PC-3 (cell line): ENCODE measurements around the gene UGT1A3. TPM values are rescaled to one million over a fixed set of nuclear protein-coding genes. Genes with fewer than 3 reads are reported as not detected.

Experiments
- ATAC-seq: fragments of 200-7000 bp; cut with Tn5 transposase; 2 replicates; pipeline ENCODE4 v1.9.1; 2020; ENCODE audit warnings: mild to moderate bottlenecking, moderate library complexity
- BruUV-seq: library from RNA; stranded (reverse); fragments of 400-500 nt; replicated peaks from 2 replicates; lab custom pipeline; 2021; lab: Mats Ljungman, UMichigan
- CTCF ChIA-PET: fragments of 300-600 bp; sonication (Branson Sonifier 250); formaldehyde crosslinking; loops from one replicate; lab custom pipeline; 2022; ENCODE audit warnings: antibody characterized with exemption; lab: Charles Lee
- POLR2A ChIA-PET: fragments of 300-600 bp; sonication (Branson Sonifier 250); formaldehyde crosslinking; loops from one replicate; lab custom pipeline; 2022; ENCODE audit warnings: antibody characterized with exemption; ENCODE audit not compliant: unreplicated experiment; lab: Charles Lee
- DNase-seq: peaks from one replicate; pipeline ENCODE4 v3.0.0-alpha.2; 2015
- H2AFZ ChIP-seq: fragments of 300-600 bp; sonication (generic); 2 replicates; pipeline ENCODE4 v1.6.0; 2016; ENCODE audit warnings: antibody characterized with exemption, low read length
- H3F3A ChIP-seq: fragments of 300-600 bp; sonication (generic); one replicate; pipeline ENCODE4 v1.6.0; 2017; ENCODE audit warnings: antibody characterized with exemption, low read length, control low read depth, mild to moderate bottlenecking; ENCODE audit not compliant: unreplicated experiment
- H3K27ac ChIP-seq: fragments of 300-600 bp; sonication (generic); 2 replicates; pipeline ENCODE4 v1.5.1; 2016; ENCODE audit warnings: mild to moderate bottlenecking, low read length
- H3K27me3 ChIP-seq: fragments of 300-600 bp; sonication (generic); 2 replicates; pipeline ENCODE4 v1.6.1; 2016; ENCODE audit warnings: low read length, mixed read lengths
- H3K36me3 ChIP-seq: fragments of 300-600 bp; sonication (generic); 2 replicates; pipeline ENCODE4 v1.6.1; 2016; ENCODE audit warnings: low read depth, mixed run types, low read length, mixed read lengths
- H3K4me1 ChIP-seq: fragments of 300-600 bp; sonication (generic); 2 replicates; pipeline ENCODE4 v1.5.1; 2016; ENCODE audit warnings: low read length; ENCODE audit not compliant: insufficient read depth
- H3K4me2 ChIP-seq: fragments of 300-600 bp; sonication (generic); 2 replicates; pipeline ENCODE4 v1.6.0; 2016; ENCODE audit warnings: low read length
- H3K4me3 ChIP-seq: fragments of 300-600 bp; sonication (generic); 2 replicates; pipeline ENCODE4 v1.5.1; 2016; ENCODE audit warnings: mild to moderate bottlenecking, low read length, mixed read lengths
- H3K79me2 ChIP-seq: fragments of 300-600 bp; sonication (generic); 2 replicates; pipeline ENCODE4 v1.6.1; 2017; ENCODE audit warnings: low read length, mixed read lengths
- H3K9ac ChIP-seq: fragments of 300-600 bp; sonication (generic); 2 replicates; pipeline ENCODE4 v1.6.0; 2016; ENCODE audit warnings: mild to moderate bottlenecking, low read length
- H3K9me2 ChIP-seq: fragments of 300-600 bp; sonication (generic); replicated peaks from 2 replicates; pipeline ENCODE4 v1.6.1; 2016; ENCODE audit warnings: mixed run types, low read length, mixed read lengths
- H3K9me3 ChIP-seq: fragments of 300-600 bp; sonication (generic); 2 replicates; pipeline ENCODE4 v1.6.1; 2016; ENCODE audit warnings: low read length, mixed read lengths
- H4K20me1 ChIP-seq: fragments of 300-600 bp; sonication (generic); 2 replicates; pipeline ENCODE4 v1.6.1; 2016; ENCODE audit warnings: low read length, mixed read lengths
- CTCF ChIP-seq: fragments of 300-600 bp; sonication (generic); conservative IDR thresholded peaks from 2 replicates; pipeline ENCODE4 v1.5.1; 2017; ENCODE audit warnings: antibody characterized with exemption, low read depth, mild to moderate bottlenecking, low read length
- EZH2 ChIP-seq: fragments of 300-600 bp; sonication (generic); IDR thresholded peaks from one replicate; pipeline ENCODE4 v1.6.1; 2017; ENCODE audit warnings: antibody characterized with exemption, mild to moderate bottlenecking, low read length; ENCODE audit not compliant: unreplicated experiment
- EZH2phosphoT487 ChIP-seq: fragments of 300-600 bp; sonication (generic); IDR thresholded peaks from 2 replicates; pipeline ENCODE4 v1.6.1; 2018; ENCODE audit warnings: mild to moderate bottlenecking, antibody characterized with exemption, low read length, borderline replicate concordance
- intact Hi-C: fragments of 100-400 bp; cut with micrococcal nuclease; formaldehyde crosslinking; loops from 2 replicates; pipeline ENCODE4 v1.9.0; 2023
- total RNA-seq: library from RNA; depleted of rRNA; stranded (reverse); fragments of >200 nt; gene quantifications from 2 replicates; pipeline ENCODE4 v1.2.3, GENCODE V29; 2014

The UGT1A3 gene
- total RNA-seq, 1 experiment from 2014 or later = not detected

- no peaks in the 10 kb centered on the region for H3K27me3 ChIP-seq
- H3K79me2 ChIP-seq = no peaks in the 10 kb centered on the region
- no peak overlapping the region for H3K9ac ChIP-seq
- ATAC-seq (no peak), DNase-seq (no peak)
- H3F3A ChIP-seq = no peaks in the 10 kb centered on the region
- no peaks in the 10 kb centered on the region for H3K9me3 ChIP-seq
- H3K9me2 ChIP-seq = no peaks in the 10 kb centered on the region
- no TSS peak for BruUV-seq
- H2AFZ ChIP-seq = no peak overlapping the region
- H3K27ac ChIP-seq = no peak overlapping the region
- H3K4me1 ChIP-seq = no peaks in the 10 kb centered on the region
- no peaks in the 10 kb centered on the region for H4K20me1 ChIP-seq
- no peak overlapping the region for H3K4me2 ChIP-seq
- intact Hi-C loops = no loop called here
- no peak overlapping the region for H3K4me3 ChIP-seq
- no peaks in the 10 kb centered on the region for H3K36me3 ChIP-seq
- POLR2A ChIA-PET = no interaction called here
- CTCF ChIA-PET = no interaction called here
- TF ChIP-seq CTCF (no peak), EZH2 (no peak), EZH2phosphoT487 (no peak)
Observed at GRCh38 chr2:233795735-233796171, 66.9 kb downstream of the UGT1A3 start.

- Histone ChIP-seq H4K20me1 (no peaks in the 10 kb centered on the region), H3K9me3 (no peaks in the 10 kb centered on the region), H3K9ac (no peak overlapping the region), H3K9me2 (no peaks in the 10 kb centered on the region), H3K36me3 (no peaks in the 10 kb centered on the region), H3K4me2 (no peak overlapping the region), H3K79me2 (no peaks in the 10 kb centered on the region), H3F3A (no peaks in the 10 kb centered on the region), H3K4me3 (no peak overlapping the region), H3K27me3 (no peaks in the 10 kb centered on the region), H3K27ac (no peak overlapping the region), H2AFZ (no peak overlapping the region), H3K4me1 (peaks cover 4% of the 10 kb centered on the region; the same call in 1 of the 2 replicates)
- ATAC-seq (no peak), DNase-seq (no peak)
- no peak for TF ChIP-seq EZH2
- no peak for TF ChIP-seq CTCF
- POLR2A ChIA-PET = no interaction called here
- intact Hi-C loops = no loop called here
- BruUV-seq = no TSS peak
- CTCF ChIA-PET = no interaction called here
Observed at GRCh38 chr2:233796254-233796653, 67.4 kb downstream of the UGT1A3 start.

GRCh38 chr2:233798335-233799086 lies 69.7 kb downstream of the UGT1A3 start:
- H4K20me1 ChIP-seq = no peaks in the 10 kb centered on the region
- H3K36me3 ChIP-seq = no peaks in the 10 kb centered on the region
- H3K79me2 ChIP-seq = no peaks in the 10 kb centered on the region
- no peak for DNase-seq
- H2AFZ ChIP-seq = no peak overlapping the region
- H3K9ac ChIP-seq = no peak overlapping the region
- no peak overlapping the region for H3K4me3 ChIP-seq
- H3K4me1 ChIP-seq = peaks cover 5% of the 10 kb centered on the region; the same call in 1 of the 2 replicates
- no TSS peak for BruUV-seq
- ChIA-PET POLR2A (no interaction called here), CTCF (no interaction called here)
- no peaks in the 10 kb centered on the region for H3K27me3 ChIP-seq
- H3F3A ChIP-seq = no peaks in the 10 kb centered on the region
- H3K9me2 ChIP-seq = no peaks in the 10 kb centered on the region
- ATAC-seq = no peak
- no peaks in the 10 kb centered on the region for H3K9me3 ChIP-seq
- no peak overlapping the region for H3K4me2 ChIP-seq
- TF ChIP-seq CTCF (no peak), EZH2 (no peak), EZH2phosphoT487 (no peak)
- H3K27ac ChIP-seq = no peak overlapping the region
- intact Hi-C loops = no loop called here
